Sigmoid colon (tissue), 7 donors: Measurements from ENCODE around the gene MUCL3. TPM values are rescaled to one million over a fixed set of nuclear protein-coding genes. Genes with fewer than 3 reads are reported as not detected.

Source experiments
- DNase-seq: peaks from one replicate; pipeline ENCODE4 v3.0.0-alpha.2; 2019
- H3K27ac ChIP-seq, 4 donors: fragments of 200-600 bp; sonication (generic); one replicate each; pipeline ENCODE4 v1.5.1; 2016 to 2019; ENCODE audit warnings: mild to moderate bottlenecking in 1 of 4
- H3K27me3 ChIP-seq, 3 donors: fragments of 200-600 bp; sonication (generic); one replicate each; pipeline ENCODE4 v1.5.1; 2019; ENCODE audit warnings: mild to moderate bottlenecking in 1 of 3
- H3K36me3 ChIP-seq, 4 donors: fragments of 200-600 bp; sonication (generic); one replicate each; pipeline ENCODE4 v1.5.1; 2016 to 2019
- H3K4me1 ChIP-seq, 4 donors: fragments of 200-600 bp; sonication (generic); one replicate each; pipeline ENCODE4 v1.5.1; 2017 to 2019
- H3K4me3 ChIP-seq, 4 donors: fragments of 200-600 bp; sonication (generic); one replicate each; pipeline ENCODE4 v1.5.1; 2017 to 2019; ENCODE audit warnings: mild to moderate bottlenecking in 2 of 4, moderate library complexity in 1 of 4
- H3K9me3 ChIP-seq, 4 donors: fragments of 200-600 bp in 3 of 4; sonication (generic) in 3 of 4; one replicate each; pipeline versions ENCODE4 v1.5.1 to v1.6.1; 2013 to 2019
- CTCF ChIP-seq, 4 experiments: fragments of 450-650 bp in 3 of 4; fragments of 200-600 bp in 1 of 4; IDR thresholded peaks; one replicate each; pipeline ENCODE4 v1.5.1; 2016 to 2019; ENCODE audit warnings: antibody characterized with exemption in 4 of 4, mild to moderate bottlenecking in 3 of 4, moderate library complexity in 2 of 4
- EP300 ChIP-seq, 4 donors: sonication (generic); formaldehyde crosslinking; IDR thresholded peaks; one replicate each; pipeline ENCODE4 v1.6.1; 2017; ENCODE audit warnings: antibody characterized with exemption in 4 of 4
- POLR2A ChIP-seq, 2 donors: fragments of 450-650 bp; IDR thresholded peaks; one replicate each; pipeline ENCODE4 v1.6.1; 2016; ENCODE audit warnings: antibody characterized with exemption in 2 of 2, mild to moderate bottlenecking in 2 of 2, moderate library complexity in 2 of 2
- POLR2AphosphoS5 ChIP-seq, 4 donors: sonication (generic); formaldehyde crosslinking; IDR thresholded peaks; one replicate each; pipeline ENCODE4 v1.6.1; 2017; ENCODE audit warnings: antibody characterized with exemption in 4 of 4
- WGBS, 2 donors: extraction: QIAGEN DNeasy Blood & Tissue Kit; methylation state at CpG; one replicate each; pipeline ENCODE4 v1.1.7; 2013; 5-methylcytosine and 5-hydroxymethylcytosine counted together
- intact Hi-C: fragments of 100-400 bp; cut with DNase I; formaldehyde crosslinking; loops from one replicate; pipeline ENCODE4 v1.15.1; 2023
- polyA plus RNA-seq, 3 donors: library from polyadenylated mRNA; stranded (reverse); fragments of 200-250 nt; gene quantifications; one replicate each; pipeline ENCODE4 v1.2.3, GENCODE V29; 2013
- total RNA-seq, 4 donors: library from RNA; depleted of rRNA; stranded (reverse); fragments of >200 nt; gene quantifications; one replicate each; pipeline ENCODE4 v1.1.0, GENCODE V29; 2016
- donor health status: healthy with polysubstance abuse.
- donor health status: Bipolar disorder and iron deficiency.
- donor health status: healthy.

MUCL3 gene
- total and polyA plus RNA-seq, 7 donors: under 0.01 TPM; not detected in 6

GRCh38 chr6:30974490-30975252 lies 33.9 kb downstream of the MUCL3 start:
- peaks cover 0 to 8% (median 0%) of the 10 kb centered on the region in 3 donors for H3K27me3 ChIP-seq

GRCh38 chr6:30979141-30979540 lies 38.4 kb downstream of the MUCL3 start:
- no peak for TF ChIP-seq CTCF (IDR thresholded peaks at IDR 0.05)
- no peak for TF ChIP-seq POLR2AphosphoS5 (IDR thresholded peaks at IDR 0.05)
- no peak for TF ChIP-seq EP300 (IDR thresholded peaks at IDR 0.05)
- TF ChIP-seq POLR2A (IDR thresholded peaks at IDR 0.05): no peak
- Histone ChIP-seq H3K27me3 (peaks cover 0 to 4% (median 0%) of the 10 kb centered on the region in 3 donors), H3K4me3 (no peak overlapping the region), H3K9me3 (no peaks in the 10 kb centered on the region), H3K4me1 (peaks cover 0 to 7% (median 3%) of the 10 kb centered on the region in 4 donors), H3K36me3 (no peaks in the 10 kb centered on the region), H3K27ac (no peak overlapping the region)
- intact Hi-C loops: no loop called here
- no peak for DNase-seq
- 29 to 46% methylated on average over 1 of the region's 1 CpG for whole genome bisulfite sequencing, 2 donors

More at GRCh38 chr6:30974490-30975252, 33.9 kb downstream of the MUCL3 start:
- Histone ChIP-seq H3K27ac (no peak overlapping the region), H3K9me3 (no peaks in the 10 kb centered on the region), H3K4me3 (no peak overlapping the region), H3K36me3 (no peaks in the 10 kb centered on the region), H3K4me1 (no peaks in the 10 kb centered on the region)
- no peak for TF ChIP-seq EP300 (IDR thresholded peaks at IDR 0.05)
- no peak for TF ChIP-seq POLR2AphosphoS5 (IDR thresholded peaks at IDR 0.05)
- TF ChIP-seq CTCF (IDR thresholded peaks at IDR 0.05): no peak
- TF ChIP-seq POLR2A (IDR thresholded peaks at IDR 0.05): no peak
- intact Hi-C loops: no loop called here
- DNase-seq: no peak
- WGBS, 2 donors: 70 to 79% methylated on average over 4 of the region's 4 CpGs

GRCh38 chr6:30979690-30980089 lies 38.9 kb downstream of the MUCL3 start:
- H3K27ac ChIP-seq: no peak overlapping the region
- TF ChIP-seq EP300 (IDR thresholded peaks at IDR 0.05): no peak
- no peak for TF ChIP-seq POLR2A (IDR thresholded peaks at IDR 0.05)
- no peak for TF ChIP-seq POLR2AphosphoS5 (IDR thresholded peaks at IDR 0.05)
- no peak for TF ChIP-seq CTCF (IDR thresholded peaks at IDR 0.05)
- no peaks in the 10 kb centered on the region for H3K9me3 ChIP-seq
- H3K36me3 ChIP-seq: no peaks in the 10 kb centered on the region
- H3K27me3 ChIP-seq: peaks cover 0 to 8% (median 0%) of the 10 kb centered on the region in 3 donors
- DNase-seq: no peak
- H3K4me1 ChIP-seq: peaks cover 0 to 7% (median 3%) of the 10 kb centered on the region in 4 donors
- 66 to 69% methylated on average over 4 of the region's 4 CpGs for WGBS, 2 donors
- no peak overlapping the region for H3K4me3 ChIP-seq
- intact Hi-C loops: no loop called here

- peaks cover 0 to 8% (median 0%) of the 10 kb centered on the region in 3 donors for H3K27me3 ChIP-seq
- H3K4me3 ChIP-seq: no peak overlapping the region
- H3K9me3 ChIP-seq: no peaks in the 10 kb centered on the region
- no peak for DNase-seq
- peaks cover 0 to 7% (median 3%) of the 10 kb centered on the region in 4 donors for H3K4me1 ChIP-seq
- H3K36me3 ChIP-seq: no peaks in the 10 kb centered on the region
- intact Hi-C loops: no loop called here
- no peak for TF ChIP-seq EP300 (IDR thresholded peaks at IDR 0.05)
- no peak for TF ChIP-seq CTCF (IDR thresholded peaks at IDR 0.05)
- TF ChIP-seq POLR2AphosphoS5 (IDR thresholded peaks at IDR 0.05): no peak
- no peak for TF ChIP-seq POLR2A (IDR thresholded peaks at IDR 0.05)
- no peak overlapping the region for H3K27ac ChIP-seq
- WGBS, 2 donors: 27 to 30% methylated on average over 13 of the region's 13 CpGs
Observed at GRCh38 chr6:30981942-30982772, 41.4 kb downstream of the MUCL3 start.
